Middle frontal gyrus (tissue), 1 donor: ENCODE results near the gene MARCHF10.
"Not testable (repeated sequence)": the region's sequence is repeated elsewhere in the genome, so short reads cannot be mapped to it uniquely, and the experiment has no call there.

Experiments
- DNase-seq: peaks from one replicate; pipeline ENCODE4 v3.0.0-alpha.2; 2015; ENCODE audit warnings: low spot score; ENCODE audit errors: extremely low spot score

Gene MARCHF10

GRCh38 chr17:62787366-62787765, 20.7 kb downstream of the MARCHF10 start:
- DNase-seq = no peak

DNA sequence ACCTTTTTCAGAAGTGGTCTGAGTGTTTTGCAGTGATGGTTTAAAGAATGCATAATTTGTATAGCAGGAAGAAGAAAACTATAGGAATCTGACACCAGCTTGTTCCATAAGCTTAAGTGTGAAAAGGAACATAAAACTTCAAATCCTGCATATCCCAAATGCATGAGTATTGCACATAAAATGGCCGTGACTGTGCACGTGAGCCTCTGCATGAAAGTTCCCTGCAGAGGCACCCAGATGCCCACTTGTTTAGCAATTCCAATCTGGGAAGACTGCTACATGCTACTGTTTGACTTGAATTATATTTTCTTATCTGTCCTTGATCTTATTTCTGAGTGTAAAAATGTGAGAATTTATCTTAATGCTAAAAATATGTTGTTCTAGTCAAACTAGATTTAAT, 21.5 kb downstream of the MARCHF10 start:
- DNase-seq = no peak

GRCh38 chr17:62785983-62786382, 22.1 kb downstream of the MARCHF10 start:
- DNase-seq = not testable (repeated sequence)

DNA sequence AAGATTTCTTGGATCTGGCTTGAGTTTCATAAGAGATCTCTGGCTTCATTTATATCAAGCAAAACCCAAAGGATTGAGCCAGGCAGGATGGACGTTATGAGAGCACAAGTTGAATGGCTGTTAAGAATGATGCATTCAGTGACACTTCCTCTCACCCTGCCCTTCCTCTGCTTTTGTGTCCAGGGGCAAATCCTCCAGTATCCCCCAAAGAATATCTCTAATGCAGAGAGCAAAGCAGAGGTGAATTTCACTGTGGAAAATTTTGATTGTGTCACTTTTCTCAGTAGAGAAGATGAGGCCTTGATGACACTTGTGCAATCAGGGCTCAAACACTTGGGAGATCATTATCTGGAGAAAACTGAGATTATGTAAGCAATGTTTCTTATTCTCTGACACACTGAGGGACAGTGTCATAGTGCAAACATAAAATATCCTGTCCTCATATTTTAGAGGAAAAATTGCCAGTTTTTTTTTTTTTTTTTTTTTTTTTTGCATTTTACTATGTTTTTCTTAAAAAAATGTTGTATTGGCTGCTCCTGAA, 25.3 kb downstream of the MARCHF10 start:
- no peak for DNase-seq

- no peak for DNase-seq
Measured at GRCh38 chr17:62781831-62782251, 26.3 kb downstream of the MARCHF10 start.

- no peak for DNase-seq
Measured at GRCh38 chr17:62781356-62781755, 26.8 kb downstream of the MARCHF10 start.

DNA sequence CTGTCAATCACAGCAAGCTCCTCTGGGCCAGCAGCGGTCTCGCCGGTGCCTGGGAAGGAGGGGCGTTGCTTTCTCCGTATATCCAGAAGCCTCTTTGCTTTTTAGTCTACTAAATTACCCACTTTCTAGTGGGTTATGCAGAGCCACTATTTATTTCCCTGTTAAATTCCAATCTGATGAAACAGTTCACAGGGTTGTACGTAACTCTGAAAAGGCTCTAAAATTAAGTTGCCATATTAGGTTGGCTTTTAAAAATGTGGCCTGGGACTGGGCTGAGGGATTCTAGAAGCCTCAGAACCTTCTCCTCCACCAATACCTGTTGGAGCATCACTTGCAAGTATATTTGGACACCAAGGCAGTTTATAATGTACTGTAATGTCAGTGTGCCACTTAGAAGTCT, 27.2 kb downstream of the MARCHF10 start:
- no peak for DNase-seq

DNA sequence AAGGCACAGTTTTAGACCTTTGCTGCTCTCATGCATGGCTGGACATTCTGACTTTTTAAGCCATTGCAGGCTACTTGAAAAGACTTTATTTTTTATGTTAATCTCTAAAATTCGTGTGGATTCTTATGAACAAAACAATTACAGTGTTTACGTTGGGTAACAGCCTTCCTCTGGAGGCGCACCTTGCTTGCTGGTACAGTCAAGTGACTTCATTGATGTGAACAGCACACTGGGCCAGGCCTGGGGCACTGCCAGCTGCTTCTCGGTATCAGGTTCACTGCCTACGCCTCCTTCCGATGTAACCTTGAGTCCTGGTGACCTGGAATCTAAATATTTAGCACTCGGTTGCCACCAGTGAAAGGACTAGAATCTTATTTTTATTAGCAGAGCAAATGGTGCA, 27.8 kb downstream of the MARCHF10 start:
- DNase-seq = no peak

DNA sequence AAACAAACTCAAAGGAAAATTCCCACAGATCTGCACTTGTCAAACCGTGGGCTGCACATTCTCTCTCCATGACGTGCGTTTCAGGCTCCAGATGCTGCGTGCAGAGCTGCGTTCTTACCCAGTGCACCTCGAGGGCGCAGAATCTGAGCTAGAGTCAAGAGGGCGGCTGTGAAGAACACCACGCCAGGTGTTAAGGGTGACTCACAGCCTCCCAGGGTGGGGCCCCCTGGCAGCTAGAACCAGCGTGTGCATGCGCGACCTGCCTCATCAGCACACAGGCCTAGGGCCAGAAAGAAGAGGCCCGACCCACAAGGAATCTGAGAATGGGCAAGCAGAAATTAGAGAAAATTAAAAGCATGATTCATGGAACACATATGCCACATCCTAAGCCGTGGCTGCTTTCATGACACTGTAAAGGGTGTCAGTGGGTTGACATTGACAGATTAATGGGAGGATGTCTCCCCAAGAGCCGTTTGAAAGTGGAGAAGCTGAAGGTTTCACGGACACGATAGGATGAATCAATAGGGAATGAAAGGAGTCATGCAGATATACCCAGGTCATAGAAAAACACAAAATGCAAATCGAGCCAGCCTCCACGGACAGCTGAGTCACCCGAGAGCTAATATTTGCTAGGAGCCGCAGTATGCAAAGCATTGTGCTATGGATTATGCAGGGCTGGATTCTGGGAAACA, 29.0 kb downstream of the MARCHF10 start:
- no peak for DNase-seq

GRCh38 chr17:62775876-62776275, 32.2 kb downstream of the MARCHF10 start:
- no peak for DNase-seq

DNA sequence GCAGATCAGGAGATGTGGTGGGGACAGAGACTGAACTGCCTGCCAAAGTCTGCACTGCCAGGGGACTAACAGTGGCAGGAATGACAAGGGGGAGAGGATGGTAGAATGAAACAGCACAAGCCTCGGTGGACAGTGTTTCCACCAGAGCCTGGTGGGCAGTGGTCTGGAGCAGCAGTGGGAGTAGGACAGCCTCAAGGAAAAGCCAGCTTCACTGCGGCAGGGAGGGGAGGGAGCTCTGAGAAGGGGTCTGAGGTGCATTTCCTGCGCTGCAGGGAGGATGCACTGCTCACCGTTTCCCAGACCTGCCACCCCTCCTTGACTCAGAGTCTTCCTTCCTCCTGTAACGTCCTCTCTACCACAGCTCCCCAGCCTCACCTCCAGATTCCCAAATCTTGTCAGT, 33.8 kb downstream of the MARCHF10 start:
- DNase-seq = no peak

- DNase-seq = no peak
Measured at GRCh38 chr17:62767997-62768396, 40.1 kb downstream of the MARCHF10 start.

DNA sequence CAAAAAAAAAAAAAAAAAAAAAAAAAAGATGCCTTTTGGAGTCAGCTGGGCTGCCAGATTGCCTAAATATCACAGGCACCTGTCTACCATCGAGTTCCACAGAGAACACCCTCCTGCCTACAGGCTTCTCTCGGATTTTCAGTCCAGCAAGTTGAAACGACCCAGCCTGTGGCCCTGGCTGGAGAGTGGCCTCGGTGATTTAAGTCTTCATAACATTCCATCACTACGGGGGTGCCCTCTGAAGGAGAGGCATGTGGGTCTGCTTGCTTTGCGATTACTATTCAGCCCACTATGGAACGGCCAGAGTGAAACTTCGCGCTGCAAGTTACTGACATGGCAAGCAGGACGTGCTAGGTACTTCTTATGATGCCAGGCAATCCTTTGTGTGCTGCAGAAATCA, 42.8 kb downstream of the MARCHF10 start:
- DNase-seq = no peak

- DNase-seq = no peak
Measured at GRCh38 chr17:62763891-62764600, 44.1 kb downstream of the MARCHF10 start.

DNA sequence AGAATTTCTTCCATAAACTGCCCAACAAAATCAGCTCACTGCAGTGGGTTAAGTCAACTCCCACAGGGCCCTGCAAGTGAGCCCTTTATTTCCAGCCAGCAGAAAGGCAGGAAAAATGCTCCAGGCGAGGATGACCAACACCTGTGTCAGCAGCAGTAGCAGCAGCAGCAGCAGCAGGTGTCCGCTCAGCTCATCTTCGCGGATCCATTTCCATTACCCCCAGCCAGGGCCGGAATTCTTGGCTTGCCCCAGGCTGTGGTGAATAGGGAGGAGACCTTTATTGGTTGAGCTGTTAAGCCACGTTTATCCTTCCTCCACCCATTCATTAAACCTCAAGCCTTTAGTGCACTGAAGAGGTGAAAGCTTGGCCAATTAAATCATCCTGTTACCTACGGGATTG, 46.2 kb downstream of the MARCHF10 start:
- DNase-seq = no peak

DNA sequence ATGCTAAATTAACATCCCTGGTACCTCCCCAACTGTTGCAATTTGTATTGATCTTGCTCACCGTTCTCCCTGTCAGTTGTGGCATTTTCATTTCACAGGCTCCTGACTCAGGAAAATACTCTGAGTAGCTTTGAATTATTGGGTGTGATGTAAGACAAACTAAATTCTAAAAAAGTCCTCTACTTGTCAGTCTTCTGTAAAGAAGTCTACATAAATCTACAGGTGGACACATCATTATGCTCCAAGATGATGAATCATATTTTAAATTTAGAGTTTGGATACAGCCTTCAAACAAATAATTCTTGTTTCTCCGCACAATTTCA, 47.2 kb downstream of the MARCHF10 start:
- DNase-seq = no peak

- DNase-seq = no peak
Measured at GRCh38 chr17:62760059-62760944, 47.8 kb downstream of the MARCHF10 start.

GRCh38 chr17:62757500-62757951, 50.6 kb downstream of the MARCHF10 start:
- no peak for DNase-seq

- no peak for DNase-seq
Measured at GRCh38 chr17:62756198-62756597, 51.9 kb downstream of the MARCHF10 start.

GRCh38 chr17:62755141-62755851, 52.8 kb downstream of the MARCHF10 start:
- DNase-seq = no peak

GRCh38 chr17:62754631-62755030, 53.5 kb downstream of the MARCHF10 start:
- no peak for DNase-seq
